ENCODE measurements around the gene ARL3.
A peak's percentile ranks its signal among the peaks of the same experiment; 100 is the strongest.
"Not testable (repeated sequence)": the region's sequence is repeated elsewhere in the genome, so short reads cannot be mapped to it uniquely, and the experiment has no call there.

The ARL3 gene

GRCh38 chr10:102670065-102670670 is 44.0 kb downstream of the ARL3 start:
- DNase-seq, result peak; percentile 49

GRCh38 chr10:102669206-102670064 is 44.8 kb downstream of the ARL3 start:
- DNase-seq, result peak; percentile 35

GRCh38 chr10:102668326-102669107 is 45.7 kb downstream of the ARL3 start:
- peak; percentile 10 for DNase-seq

DNA sequence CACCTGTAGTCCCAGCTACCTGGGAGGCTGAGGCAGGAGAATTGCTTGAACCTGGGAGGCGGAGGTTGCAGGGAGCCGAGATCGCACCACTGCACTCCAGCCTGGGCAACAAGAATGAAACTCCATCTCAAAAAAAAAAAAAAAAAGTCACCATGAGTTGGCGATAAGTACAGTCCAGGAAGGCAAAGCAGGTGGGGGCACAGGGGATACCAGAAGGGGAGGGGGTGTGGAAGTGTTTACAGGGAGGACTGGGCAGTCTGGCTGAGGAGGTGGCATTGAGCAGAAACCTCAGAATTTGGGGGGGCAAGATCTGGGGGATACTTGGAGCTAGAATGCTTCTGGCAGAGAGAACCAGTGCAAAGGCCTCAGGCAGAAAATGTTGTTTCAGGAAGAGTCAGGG is 46.8 kb downstream of the ARL3 start:
- DNase-seq, result not testable (repeated sequence)

DNA sequence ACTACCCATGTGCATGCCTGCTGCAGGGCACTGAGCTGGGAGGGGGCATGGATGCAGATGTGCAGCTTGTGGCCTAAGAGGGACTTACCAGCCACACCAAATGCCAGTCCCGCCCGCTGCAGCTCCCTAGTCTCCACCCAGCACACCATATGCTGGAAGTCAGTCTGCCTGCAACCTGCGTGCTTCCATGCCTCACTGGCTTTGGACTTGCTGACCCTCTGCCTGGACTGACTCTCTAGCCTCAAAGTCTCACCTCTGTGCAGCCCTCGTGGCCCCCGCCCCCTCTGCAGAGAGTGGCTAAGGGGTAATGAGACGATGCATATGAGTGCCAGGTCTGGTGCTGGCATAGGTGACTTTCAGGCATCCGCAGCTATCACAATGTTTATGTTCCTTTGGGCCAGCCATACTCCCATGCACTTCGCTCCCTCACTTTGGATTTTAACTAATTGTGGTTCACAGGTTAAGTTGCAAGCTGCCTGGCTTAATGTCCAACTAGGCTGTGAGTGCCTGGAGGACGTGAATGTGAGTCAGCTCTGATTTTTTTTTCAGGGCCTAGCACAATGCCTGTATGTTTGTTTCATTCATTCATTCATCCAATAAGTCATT is 48.2 kb downstream of the ARL3 start:
- no peak for DNase-seq

- no peak for DNase-seq
Measured at GRCh38 chr10:102661658-102662028, 52.6 kb downstream of the ARL3 start.

- DNase-seq, result peak; percentile 64
Measured at GRCh38 chr10:102660888-102661657, 53.1 kb downstream of the ARL3 start.

GRCh38 chr10:102658802-102659201 is 55.4 kb downstream of the ARL3 start:
- DNase-seq, result no peak

DNA sequence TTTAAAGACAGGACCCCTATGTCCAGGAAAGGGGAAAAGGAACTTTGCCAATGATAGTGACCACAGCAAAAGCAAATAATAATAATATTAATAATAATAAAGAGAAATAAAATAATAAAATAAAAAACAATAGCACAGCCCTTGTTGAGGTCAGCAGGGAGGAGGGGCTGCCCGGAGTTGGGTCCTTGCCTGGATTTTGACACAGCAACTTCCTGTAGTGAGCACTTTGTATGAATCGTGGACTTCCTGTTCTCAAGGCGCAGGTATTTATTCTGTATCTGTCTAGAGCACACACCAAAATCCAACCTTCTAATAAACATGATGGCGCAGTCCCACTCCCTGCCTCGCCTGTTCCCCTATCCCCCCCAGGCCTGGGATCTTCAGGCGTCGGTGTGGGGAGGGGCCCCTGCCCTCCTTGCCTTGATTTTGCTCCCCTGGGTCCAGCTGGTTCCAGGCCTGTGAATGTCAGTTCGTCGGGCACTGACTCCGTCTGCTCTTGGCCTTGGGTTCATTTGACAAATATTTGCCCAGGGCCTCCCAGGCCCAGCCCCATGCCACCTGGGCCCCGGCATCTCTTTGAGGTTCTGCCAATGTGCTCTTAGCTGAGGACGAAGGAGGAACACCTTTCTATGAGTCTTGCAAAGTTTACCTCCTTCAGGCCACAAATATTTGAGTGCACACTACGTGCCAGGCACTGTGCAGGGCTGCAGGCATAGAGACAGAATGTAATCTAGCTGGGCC is 56.0 kb downstream of the ARL3 start:
- no peak for DNase-seq

DNA sequence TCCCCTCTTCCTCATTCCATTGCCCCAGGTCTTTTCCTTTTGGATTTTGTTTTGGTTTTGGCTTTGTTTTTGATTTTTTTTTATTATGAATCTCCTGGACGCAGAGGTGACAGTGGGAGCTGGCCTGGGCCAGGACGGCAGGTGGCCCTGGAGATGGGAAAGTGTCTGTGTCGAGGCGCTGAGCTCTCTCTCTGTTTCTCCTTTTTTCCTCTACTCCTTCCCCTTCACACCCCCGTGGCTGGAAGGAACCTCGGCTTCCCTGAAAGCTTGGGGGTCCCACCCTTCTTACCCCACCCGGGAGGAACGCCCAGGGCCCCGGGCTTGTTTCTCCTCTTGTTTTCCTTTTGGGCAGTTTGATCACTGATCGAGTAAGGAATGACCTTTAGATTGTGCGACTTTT is 56.7 kb downstream of the ARL3 start:
- DNase-seq, result no peak

- no peak for DNase-seq
Measured at GRCh38 chr10:102656791-102657371, 57.3 kb downstream of the ARL3 start.

DNA sequence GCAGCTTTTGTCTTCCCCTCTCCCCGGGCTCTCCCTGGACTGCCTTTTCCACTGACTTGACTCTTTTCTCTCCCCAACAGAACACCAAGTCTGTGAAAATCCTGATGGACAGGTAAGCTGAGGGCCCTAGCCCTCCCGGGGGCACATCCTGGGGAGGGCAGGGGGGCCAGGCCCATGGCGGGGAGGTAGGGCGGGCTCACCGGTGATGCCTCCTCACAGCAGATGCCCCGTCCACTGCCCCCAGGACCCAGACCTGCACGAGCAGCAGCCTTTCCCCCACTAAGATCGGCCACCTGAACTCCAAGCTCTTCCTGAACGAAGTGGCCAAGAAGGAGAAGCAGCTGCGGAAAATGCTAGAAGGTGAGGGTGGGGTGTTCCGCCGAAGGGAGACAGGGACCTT is 58.2 kb downstream of the ARL3 start:
- DNase-seq, result no peak

GRCh38 chr10:102654969-102655368 is 59.2 kb downstream of the ARL3 start:
- DNase-seq, result no peak

- no peak for DNase-seq
Measured at GRCh38 chr10:102654566-102654965, 59.6 kb downstream of the ARL3 start.

DNA sequence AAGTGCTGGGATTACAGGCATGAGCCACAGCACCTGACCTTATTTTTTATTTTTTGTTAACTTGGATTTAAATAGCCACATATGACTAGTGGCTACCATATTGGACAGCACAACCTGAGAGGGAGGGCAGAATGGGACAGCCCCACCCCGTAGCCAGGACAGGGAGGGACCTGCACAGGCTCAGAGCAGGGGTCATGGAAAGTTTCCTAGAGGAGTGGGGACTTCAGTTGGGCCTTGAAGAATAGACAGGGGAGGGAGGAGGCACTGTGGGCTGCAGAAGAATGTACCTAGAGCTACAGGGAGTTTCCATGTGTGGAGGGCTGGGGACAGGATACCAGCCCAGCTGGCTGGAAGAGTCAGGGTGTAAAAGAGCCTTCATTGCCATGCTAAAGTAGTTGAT is 61.1 kb downstream of the ARL3 start:
- DNase-seq, result no peak

DNA sequence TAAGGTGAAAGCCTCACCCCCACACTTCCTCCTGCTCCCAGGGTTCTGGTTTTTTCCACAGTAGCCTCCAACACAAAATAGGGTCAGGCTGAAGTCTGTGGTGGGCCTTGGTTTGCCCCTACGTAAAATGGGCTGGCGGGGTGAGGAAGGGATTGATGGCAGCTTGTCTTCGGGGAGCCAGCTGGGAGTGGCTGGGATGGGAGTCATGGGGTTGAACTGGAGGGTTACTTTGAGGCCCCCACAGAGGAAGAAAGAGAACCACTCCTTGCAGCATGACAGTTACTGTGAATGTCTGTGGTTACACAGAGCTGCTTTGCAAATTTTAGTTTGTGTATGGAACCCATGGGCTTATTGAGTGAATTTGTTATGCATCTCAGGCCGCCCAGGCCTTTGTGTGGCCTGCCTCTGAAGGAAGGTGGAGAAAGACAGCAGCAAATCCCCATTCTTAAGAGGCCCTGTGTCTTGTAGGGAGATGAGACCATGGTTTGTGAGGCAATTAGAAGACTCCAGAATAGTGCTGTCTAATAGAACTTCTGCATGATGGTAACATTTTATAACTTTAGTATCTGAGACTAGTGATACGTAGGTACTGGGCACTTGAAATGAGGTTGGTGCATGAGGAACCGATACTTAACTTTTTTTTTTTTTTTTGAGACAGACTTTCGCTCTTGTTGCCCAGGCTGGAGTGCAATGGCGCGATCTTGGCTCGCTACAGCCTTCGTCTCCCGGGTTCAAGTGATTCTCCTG is 61.9 kb downstream of the ARL3 start:
- no peak for DNase-seq

GRCh38 chr10:102651455-102652169 is 62.6 kb downstream of the ARL3 start:
- no peak for DNase-seq

GRCh38 chr10:102650655-102651454 is 63.3 kb downstream of the ARL3 start:
- DNase-seq, result no peak
